HepG2 (cell line): ENCODE data around the gene PPARA. TPM values are rescaled to one million over a fixed set of nuclear protein-coding genes. Genes with fewer than 3 reads are reported as not detected.

ENCODE experiments used
- ATAC-seq: fragments of 200-7000 bp; cut with Tn5 transposase; 3 replicates; pipeline ENCODE4 v1.9.1; 2020; ENCODE audit warnings: mild to moderate bottlenecking, moderate library complexity
- BruUV-seq: library from RNA; stranded (reverse); fragments of 400-500 nt; replicated peaks from 2 replicates; lab custom pipeline; 2021; lab: Mats Ljungman, UMichigan
- CTCF ChIA-PET: fragments of 300-600 bp; formaldehyde crosslinking; extraction: SDS; loops from one replicate; lab custom pipeline; 2021; ENCODE audit warnings: low total read pairs, inconsistent platforms, low intra/inter-chr PET ratio; lab: Yijun Ruan, JAX
- POLR2A ChIA-PET: fragments of 350-600 bp; sonication (Branson Sonifier 250); formaldehyde crosslinking; loops from one replicate; lab custom pipeline; 2020; ENCODE audit warnings: antibody characterized with exemption, inconsistent platforms; lab: Yijun Ruan, JAX
- DNase-seq: peaks from one replicate; pipeline ENCODE4 v3.0.0-alpha.2; 2015; ENCODE audit warnings: low spot score
- FAIRE-seq: peaks from 3 replicates; lab custom pipeline; 2011; peaks lifted over from hg19 to GRCh38; lab: Jason Lieb, UNC
- H2AFZ ChIP-seq: one replicate; pipeline ENCODE4 v1.6.1; 2011; ENCODE audit warnings: low read length, inconsistent platforms
- H3K27ac ChIP-seq: fragments of 300-600 bp; 3 replicates; pipeline ENCODE4 v1.8.0; 2011; ENCODE audit warnings: mixed run types, mild to moderate bottlenecking, mixed read lengths, low read length, inconsistent platforms; ENCODE audit not compliant: insufficient read depth; ENCODE audit errors: extremely low read length
- H3K27me3 ChIP-seq, 2 experiments: fragments of 200-600 bp in 1 of 2; 2 replicates in 1 of 2; 3 replicates in 1 of 2; pipeline versions ENCODE4 v1.6.0 to v1.8.0; 2011; ENCODE audit warnings: low read length in 2 of 2, mild to moderate bottlenecking in 2 of 2, moderate library complexity in 2 of 2, inconsistent platforms in 1 of 2; ENCODE audit not compliant: insufficient read depth in 2 of 2, control insufficient read depth in 1 of 2
- H3K36me3 ChIP-seq, 2 experiments: fragments of 200-600 bp in 1 of 2; replicated peaks in 1 of 2; 2 replicates in 1 of 2; 3 replicates in 1 of 2; pipeline versions ENCODE4 v1.5.1 to v1.8.0; 2011; ENCODE audit warnings: low read length in 2 of 2, inconsistent platforms in 1 of 2; ENCODE audit not compliant: insufficient read depth in 2 of 2, control insufficient read depth in 1 of 2
- H3K4me1 ChIP-seq: 2 replicates; pipeline ENCODE4 v1.5.1; 2012; ENCODE audit warnings: low read length, inconsistent platforms; ENCODE audit not compliant: insufficient read depth
- H3K4me2 ChIP-seq: 2 replicates; pipeline ENCODE4 v1.6.0; 2011; ENCODE audit warnings: low read depth, low read length, inconsistent platforms
- H3K4me3 ChIP-seq, 3 experiments: fragments of 200-600 bp in 1 of 3; sonication (generic), shearing (Covaris generic) in 1 of 3; replicated peaks in 1 of 3; 2 replicates each; pipeline ENCODE4 v1.5.1; 2011 to 2016; ENCODE audit warnings: low read length in 3 of 3, inconsistent platforms in 2 of 3, low read depth in 2 of 3, mild to moderate bottlenecking in 2 of 3, control low read depth in 1 of 3, mixed read lengths in 1 of 3; ENCODE audit not compliant: insufficient read depth in 1 of 3
- H3K79me2 ChIP-seq: one replicate; pipeline ENCODE4 v1.6.1; 2011; ENCODE audit warnings: low read length, inconsistent platforms; ENCODE audit not compliant: insufficient read depth
- H3K9ac ChIP-seq: 2 replicates; pipeline ENCODE4 v1.6.0; 2011; ENCODE audit warnings: mild to moderate bottlenecking, low read depth, low read length, inconsistent platforms; ENCODE audit not compliant: insufficient read depth
- H3K9me3 ChIP-seq: 2 replicates; pipeline ENCODE4 v1.5.1; 2012; ENCODE audit warnings: mild to moderate bottlenecking, low read length
- H4K20me1 ChIP-seq: 2 replicates; pipeline ENCODE4 v1.6.0; 2011; ENCODE audit warnings: inconsistent platforms, mild to moderate bottlenecking, low read length, moderate library complexity; ENCODE audit not compliant: insufficient read depth
- AGO1 ChIP-seq: fragments of 200-400 bp; formaldehyde crosslinking; IDR thresholded peaks from 2 replicates; pipeline ENCODE4 v1.6.1; 2017; ENCODE audit warnings: mild to moderate bottlenecking, low read depth, low read length, moderate library complexity; ENCODE audit not compliant: poor library complexity, severe bottlenecking
- BHLHE40 ChIP-seq: IDR thresholded peaks from 2 replicates; pipeline ENCODE4 v1.6.1; 2011; ENCODE audit warnings: low read length, improper control_type of control experiment
- CHD4 ChIP-seq: fragments of 200-600 bp; sonication (generic); IDR thresholded peaks from 2 replicates; pipeline ENCODE4 v1.7.0; 2017; ENCODE audit warnings: mild to moderate bottlenecking, low read length, borderline replicate concordance
- ESRRA ChIP-seq: sonication (generic); formaldehyde crosslinking; IDR thresholded peaks from 2 replicates; pipeline ENCODE4 v1.5.1; 2020; ENCODE audit warnings: mild to moderate bottlenecking, low read depth, missing genetic modification reagents
- FOXA3 ChIP-seq: IDR thresholded peaks from 2 replicates; pipeline ENCODE4 v1.6.1; 2016; ENCODE audit warnings: missing genetic modification reagents, missing compliant biosample characterization
- GABPA ChIP-seq, 2 experiments: IDR thresholded peaks; 2 replicates each; pipeline ENCODE4 v1.6.1; 2011 to 2016; ENCODE audit warnings: low read depth in 2 of 2, low read length in 1 of 2, missing biosample characterization in 1 of 2, missing genetic modification characterization in 1 of 2
- HDAC6 ChIP-seq: fragments of 200-600 bp; sonication (generic); IDR thresholded peaks from 2 replicates; pipeline ENCODE4 v1.7.0; 2017; ENCODE audit warnings: mild to moderate bottlenecking, antibody characterized with exemption, low read length, low read depth
- HMG20B ChIP-seq: conservative IDR thresholded peaks from 2 replicates; pipeline ENCODE4 v1.6.1; 2016; ENCODE audit warnings: missing genetic modification reagents, missing compliant biosample characterization
- IRX3 ChIP-seq: sonication (generic); formaldehyde crosslinking; IDR thresholded peaks from 2 replicates; pipeline ENCODE4 v1.8.1; 2023; ENCODE audit warnings: mild to moderate bottlenecking, low read depth, missing genetic modification reagents, borderline replicate concordance
- ONECUT2 ChIP-seq: sonication (generic); formaldehyde crosslinking; IDR thresholded peaks from 2 replicates; pipeline ENCODE4 v1.4.0; 2020; ENCODE audit warnings: missing genetic modification reagents
- PHF5A ChIP-seq: IDR thresholded peaks from one replicate; pipeline ENCODE4 v1.6.1; 2018; ENCODE audit warnings: low read depth, missing genetic modification reagents; ENCODE audit not compliant: unreplicated experiment
- REXO4 ChIP-seq: sonication (generic); formaldehyde crosslinking; IDR thresholded peaks from 2 replicates; pipeline ENCODE4 v1.8.0; 2022; ENCODE audit warnings: missing genetic modification reagents, mild to moderate bottlenecking, borderline replicate concordance
- TCF12 ChIP-seq, 2 experiments: fragments of 450-650 bp in 1 of 2; sonication (generic) in 1 of 2; formaldehyde crosslinking in 1 of 2; IDR thresholded peaks; 2 replicates each; pipeline versions ENCODE4 v1.6.1 to v1.8.0; 2017 to 2022; ENCODE audit warnings: antibody characterized with exemption in 1 of 2, mild to moderate bottlenecking in 1 of 2, missing genetic modification reagents in 1 of 2, moderate library complexity in 1 of 2
- TEAD2 ChIP-seq: sonication (generic); formaldehyde crosslinking; IDR thresholded peaks from 2 replicates; pipeline ENCODE4 v1.9.0; 2021; ENCODE audit warnings: missing genetic modification reagents
- TEAD3 ChIP-seq: optimal IDR thresholded peaks from 2 replicates; pipeline ENCODE3; 2016; ENCODE audit warnings: borderline replicate concordance
- ZNF17 ChIP-seq: sonication (generic); formaldehyde crosslinking; IDR thresholded peaks from 2 replicates; pipeline ENCODE4 v1.5.0; 2020; ENCODE audit warnings: mild to moderate bottlenecking, missing genetic modification reagents
- ZNF547 ChIP-seq: sonication (generic); formaldehyde crosslinking; IDR thresholded peaks from 2 replicates; pipeline ENCODE4 v1.5.1; 2020; ENCODE audit warnings: mild to moderate bottlenecking, missing genetic modification reagents
- ZNF781 ChIP-seq: sonication (generic); formaldehyde crosslinking; IDR thresholded peaks from 2 replicates; pipeline ENCODE4 v1.5.1; 2020; ENCODE audit warnings: borderline replicate concordance, mild to moderate bottlenecking, missing genetic modification reagents; ENCODE audit errors: not compliant biosample characterization
- WGBS: methylation state at CpG from one replicate; pipeline ENCODE4 v1.1.6; 2017; ENCODE audit warnings: low lambda C conversion rate; 5-methylcytosine and 5-hydroxymethylcytosine counted together
- in situ Hi-C: cut with HindIII; loops from 2 replicates; pipeline ENCODE4 v1.10.0; 2017; ENCODE audit warnings: low pct_unique_long_range_greater_than_20kb; ENCODE audit not compliant: extremely low pct_ligation_motif_present
- intact Hi-C: fragments of 100-400 bp; cut with micrococcal nuclease; formaldehyde crosslinking; loops from one replicate; pipeline ENCODE4 v1.10.0; 2022; ENCODE audit not compliant: unreplicated experiment
- polyA plus RNA-seq, 8 experiments: library from polyadenylated mRNA; depleted of rRNA in 3 of 8; stranded (reverse) in 7 of 8; unstranded in 1 of 8; fragments of >200 nt; fragmentation: Illumina TruSeq in 4 of 8; extraction: Trizol in 4 of 8; gene quantifications; 2 replicates each; pipeline versions ENCODE4 v1.2.1 to v1.2.3, GENCODE V29; 2011 to 2016; ENCODE audit warnings: low read depth in 4 of 8, missing spikeins in 1 of 8, mixed read lengths in 1 of 8; ENCODE audit not compliant: insufficient read depth in 1 of 8
- total RNA-seq, 5 experiments: library from RNA; depleted of rRNA; stranded (reverse); fragments of >200 nt; fragmentation: Illumina TruSeq; extraction: Trizol; gene quantifications; 2 replicates each; pipeline ENCODE4 v1.2.3, GENCODE V29; 2016; ENCODE audit warnings: low read depth in 1 of 5
- TF ChIP-seq, protein P1 (sequence below): sonication (generic); formaldehyde crosslinking; IDR thresholded peaks from 2 replicates; pipeline ENCODE4 v1.5.1; 2020; ENCODE audit warnings: mild to moderate bottlenecking, missing genetic modification reagents, moderate library complexity
- TF ChIP-seq, protein P2 (sequence below): sonication (generic); formaldehyde crosslinking; IDR thresholded peaks from 2 replicates; pipeline ENCODE4 v1.4.0; 2020; ENCODE audit warnings: missing genetic modification reagents
- TF ChIP-seq, protein P3 (sequence below): sonication (generic); formaldehyde crosslinking; conservative IDR thresholded peaks from 2 replicates; pipeline ENCODE4 v1.8.1; 2023; ENCODE audit warnings: missing genetic modification reagents

Gene PPARA
- total and polyA plus RNA-seq, 2 of the 13 experiments (the other 11 are each of a cell fraction or from before 2014, with no cell fraction given): 18.2 to 24.7 TPM

DNA sequence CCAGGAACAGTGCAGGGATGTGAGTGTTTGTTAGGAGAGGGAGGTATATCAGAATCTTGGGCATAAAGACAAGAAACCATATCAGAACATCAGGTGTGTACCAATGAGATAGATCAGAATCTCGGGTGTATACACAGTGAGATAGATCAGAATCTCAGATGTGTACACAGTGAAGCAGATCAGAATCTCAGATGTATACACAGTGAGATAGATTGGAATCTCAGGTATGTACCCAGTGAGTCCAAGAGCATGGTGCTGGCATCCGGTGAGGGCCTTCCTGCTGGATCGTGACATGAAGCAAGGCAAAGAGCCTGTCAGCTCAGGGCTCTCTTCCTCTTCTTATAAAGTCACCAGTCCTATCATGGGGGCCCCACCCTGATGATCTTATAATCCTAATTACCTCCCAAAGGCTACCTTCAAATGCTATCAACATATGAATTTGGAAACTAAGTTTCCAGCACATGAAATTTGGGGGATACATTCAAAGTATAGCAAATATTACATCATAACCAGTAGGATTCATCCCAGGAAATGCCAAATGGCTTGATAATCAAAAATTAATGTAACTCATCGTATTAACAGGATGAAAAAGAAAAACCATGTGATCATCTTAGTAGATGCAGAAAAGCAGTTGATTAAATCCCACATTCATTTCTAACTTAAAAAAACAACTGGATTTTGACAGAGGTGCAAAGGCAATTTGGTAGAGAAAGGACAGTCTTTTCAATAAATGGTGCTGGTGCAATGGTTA is 28.6 kb downstream of the PPARA start:
- Histone ChIP-seq H3K79me2 (no peaks in the 10 kb centered on the region), H3K9me3 (no peaks in the 10 kb centered on the region), H3K4me3 (no peak overlapping the region), H3K4me2 (no peak overlapping the region), H2AFZ (no peak overlapping the region), H3K4me1 (peaks cover 14% of the 10 kb centered on the region), H3K27me3 (no peaks in the 10 kb centered on the region), H3K27ac (no peak overlapping the region), H3K9ac (no peak overlapping the region), H3K36me3 (peaks cover 2 to 26% of the 10 kb centered on the region in 2 experiments), H4K20me1 (no peaks in the 10 kb centered on the region; the same call in 1 of the 2 replicates)
- in situ Hi-C loops (no loop called here), intact Hi-C loops (no loop called here)
- 63% methylated on average over 2 of the region's 4 CpGs for WGBS
- ATAC-seq (peak; percentile 69), DNase-seq (peak; percentile 41), FAIRE-seq (no peak)
- BruUV-seq: no TSS peak
- ChIA-PET CTCF (no interaction called here), POLR2A (no interaction called here)
- no peak for TF ChIP-seq BHLHE40
- TF ChIP-seq TCF12 (IDR thresholded peaks at IDR 0.05): no peak
- TF ChIP-seq TCF12 (CRISPR knock-in tag; IDR thresholded peaks at IDR 0.05): no peak
- TF ChIP-seq, protein P1, sequence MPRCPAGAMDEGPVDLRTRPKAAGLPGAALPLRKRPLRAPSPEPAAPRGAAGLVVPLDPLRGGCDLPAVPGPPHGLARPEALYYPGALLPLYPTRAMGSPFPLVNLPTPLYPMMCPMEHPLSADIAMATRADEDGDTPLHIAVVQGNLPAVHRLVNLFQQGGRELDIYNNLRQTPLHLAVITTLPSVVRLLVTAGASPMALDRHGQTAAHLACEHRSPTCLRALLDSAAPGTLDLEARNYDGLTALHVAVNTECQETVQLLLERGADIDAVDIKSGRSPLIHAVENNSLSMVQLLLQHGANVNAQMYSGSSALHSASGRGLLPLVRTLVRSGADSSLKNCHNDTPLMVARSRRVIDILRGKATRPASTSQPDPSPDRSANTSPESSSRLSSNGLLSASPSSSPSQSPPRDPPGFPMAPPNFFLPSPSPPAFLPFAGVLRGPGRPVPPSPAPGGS: no peak
- TF ChIP-seq IRX3 (CRISPR knock-in tag): no peak
- no peak for TF ChIP-seq AGO1
- TF ChIP-seq HMG20B (CRISPR knock-in tag): peak; percentile 58; the same call in 1 of the 2 replicates
- no peak for TF ChIP-seq ZNF781 (CRISPR knock-in tag)
- no peak for TF ChIP-seq ESRRA (CRISPR knock-in tag)
- no peak for TF ChIP-seq REXO4
- no peak for TF ChIP-seq CHD4
- TF ChIP-seq ONECUT2 (CRISPR knock-in tag): no peak
- TF ChIP-seq TEAD2 (CRISPR knock-in tag): no peak
- TF ChIP-seq, protein P2, sequence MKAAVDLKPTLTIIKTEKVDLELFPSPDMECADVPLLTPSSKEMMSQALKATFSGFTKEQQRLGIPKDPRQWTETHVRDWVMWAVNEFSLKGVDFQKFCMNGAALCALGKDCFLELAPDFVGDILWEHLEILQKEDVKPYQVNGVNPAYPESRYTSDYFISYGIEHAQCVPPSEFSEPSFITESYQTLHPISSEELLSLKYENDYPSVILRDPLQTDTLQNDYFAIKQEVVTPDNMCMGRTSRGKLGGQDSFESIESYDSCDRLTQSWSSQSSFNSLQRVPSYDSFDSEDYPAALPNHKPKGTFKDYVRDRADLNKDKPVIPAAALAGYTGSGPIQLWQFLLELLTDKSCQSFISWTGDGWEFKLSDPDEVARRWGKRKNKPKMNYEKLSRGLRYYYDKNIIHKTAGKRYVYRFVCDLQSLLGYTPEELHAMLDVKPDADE: no peak
- TF ChIP-seq ZNF17 (CRISPR knock-in tag): no peak
- peak; percentile 72 for TF ChIP-seq FOXA3 (CRISPR knock-in tag)
- no peak for TF ChIP-seq HDAC6
- TF ChIP-seq, protein P3, sequence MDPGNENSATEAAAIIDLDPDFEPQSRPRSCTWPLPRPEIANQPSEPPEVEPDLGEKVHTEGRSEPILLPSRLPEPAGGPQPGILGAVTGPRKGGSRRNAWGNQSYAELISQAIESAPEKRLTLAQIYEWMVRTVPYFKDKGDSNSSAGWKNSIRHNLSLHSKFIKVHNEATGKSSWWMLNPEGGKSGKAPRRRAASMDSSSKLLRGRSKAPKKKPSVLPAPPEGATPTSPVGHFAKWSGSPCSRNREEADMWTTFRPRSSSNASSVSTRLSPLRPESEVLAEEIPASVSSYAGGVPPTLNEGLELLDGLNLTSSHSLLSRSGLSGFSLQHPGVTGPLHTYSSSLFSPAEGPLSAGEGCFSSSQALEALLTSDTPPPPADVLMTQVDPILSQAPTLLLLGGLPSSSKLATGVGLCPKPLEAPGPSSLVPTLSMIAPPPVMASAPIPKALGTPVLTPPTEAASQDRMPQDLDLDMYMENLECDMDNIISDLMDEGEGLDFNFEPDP (CRISPR knock-in tag): no peak
- TF ChIP-seq GABPA (IDR thresholded peaks at IDR 0.05; ENCODE audit: low read depth, low read length): no peak
- 0 out of 2 replicates have a peak, but pooled peaks have one; percentile 11 for TF ChIP-seq GABPA (CRISPR knock-in tag; IDR thresholded peaks at IDR 0.05; ENCODE audit: low read depth)
- TF ChIP-seq ZNF547 (CRISPR knock-in tag): no peak
- TF ChIP-seq PHF5A (CRISPR knock-in tag): no peak
- TF ChIP-seq TEAD3 (CRISPR knock-in tag): peak; percentile 94
